Measurements from ENCODE around the gene CA5A.

CA5A gene

DNA sequence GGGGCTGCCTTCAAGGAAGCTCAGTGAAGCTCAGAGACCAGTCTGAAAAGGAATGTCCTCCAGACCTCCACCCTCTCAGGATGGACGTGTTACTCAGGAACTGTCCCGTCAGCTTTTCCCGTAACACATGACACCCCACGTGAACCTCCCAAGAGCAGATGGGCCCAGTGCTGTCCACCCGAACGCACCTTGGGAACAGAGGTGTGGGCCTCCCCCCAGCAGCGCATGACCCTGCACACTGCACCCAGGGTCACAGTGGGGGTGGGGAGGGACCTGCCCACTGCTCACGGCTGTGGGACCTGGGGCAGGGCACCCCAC is 88.9 kb downstream of the CA5A start:
- no peak for DNase-seq

DNA sequence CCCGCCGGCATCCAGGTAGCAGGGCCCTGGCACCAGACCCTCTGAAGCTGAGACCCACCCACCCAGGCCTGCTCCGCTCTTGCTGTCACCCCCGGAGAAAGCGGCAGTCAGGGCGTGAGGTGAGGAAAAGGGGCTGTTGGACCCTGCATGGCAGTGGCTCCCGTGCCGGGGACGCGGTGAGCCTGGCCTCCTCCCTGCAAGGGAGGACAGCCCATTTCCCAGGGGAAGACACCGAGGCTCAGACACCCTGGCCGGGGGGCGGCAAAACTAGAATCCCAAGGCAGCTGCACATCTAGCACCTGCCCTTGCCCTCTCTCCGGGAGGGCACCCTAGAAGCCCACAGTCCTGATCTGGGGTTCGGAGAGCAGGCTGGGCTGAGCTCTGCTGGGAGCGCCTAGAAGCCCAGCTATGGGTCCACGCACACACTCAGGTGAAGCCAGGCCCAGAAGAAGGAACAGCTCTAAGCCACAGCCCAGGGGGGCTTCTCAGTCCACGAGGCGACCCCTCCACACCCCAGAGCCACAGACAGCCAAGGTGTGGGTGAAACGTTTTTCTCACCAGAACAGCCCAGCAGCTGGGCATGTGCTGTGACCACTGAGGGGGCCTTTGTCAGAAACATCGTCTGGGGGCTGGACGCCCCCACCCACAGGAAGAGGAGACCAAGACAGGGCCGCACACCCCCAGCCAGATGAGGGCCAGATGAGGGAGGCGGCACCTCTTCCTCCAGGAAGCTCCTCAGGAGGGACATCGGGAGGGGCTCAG is 89.4 kb downstream of the CA5A start:
- DNase-seq = no peak

DNA sequence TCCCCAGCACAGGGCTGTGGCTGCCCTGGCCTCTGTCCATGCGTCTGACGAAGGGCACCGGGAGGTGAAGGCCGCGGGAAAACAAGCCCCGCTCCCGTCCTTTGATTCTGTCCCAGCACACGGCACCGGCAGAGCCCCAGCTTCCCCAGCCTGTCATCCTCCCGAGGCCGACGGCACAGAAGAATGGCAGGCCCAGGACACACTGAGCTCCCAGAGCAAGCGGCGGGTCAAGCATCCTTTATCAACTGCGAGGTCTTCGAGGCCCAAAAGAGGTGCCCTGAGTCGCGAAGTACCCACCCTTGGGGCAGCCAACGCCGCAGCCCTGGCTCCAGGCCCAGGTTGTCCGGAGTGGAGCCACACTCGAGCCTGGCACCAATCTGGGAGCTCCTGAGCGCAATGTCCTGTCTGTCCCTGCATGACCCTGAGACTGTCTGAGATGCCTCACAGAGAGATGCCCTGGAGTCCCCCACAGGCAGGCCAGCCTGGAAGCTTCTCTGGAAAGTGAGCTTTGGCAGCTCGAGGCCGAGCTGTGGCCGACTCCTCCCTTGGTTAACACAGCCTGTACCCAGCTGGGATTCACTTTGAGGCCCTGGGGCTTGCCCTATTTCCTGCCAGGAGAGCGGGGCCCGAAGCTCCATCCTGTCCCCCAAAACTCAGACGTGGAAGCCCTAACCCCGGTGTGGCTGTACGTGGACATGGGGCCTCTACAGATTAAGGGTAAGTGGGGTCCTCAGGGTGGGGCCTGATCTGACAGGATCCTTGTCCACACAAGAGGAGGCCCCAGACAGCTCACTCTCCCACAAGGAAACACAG is 90.3 kb downstream of the CA5A start:
- DNase-seq = no peak

DNA sequence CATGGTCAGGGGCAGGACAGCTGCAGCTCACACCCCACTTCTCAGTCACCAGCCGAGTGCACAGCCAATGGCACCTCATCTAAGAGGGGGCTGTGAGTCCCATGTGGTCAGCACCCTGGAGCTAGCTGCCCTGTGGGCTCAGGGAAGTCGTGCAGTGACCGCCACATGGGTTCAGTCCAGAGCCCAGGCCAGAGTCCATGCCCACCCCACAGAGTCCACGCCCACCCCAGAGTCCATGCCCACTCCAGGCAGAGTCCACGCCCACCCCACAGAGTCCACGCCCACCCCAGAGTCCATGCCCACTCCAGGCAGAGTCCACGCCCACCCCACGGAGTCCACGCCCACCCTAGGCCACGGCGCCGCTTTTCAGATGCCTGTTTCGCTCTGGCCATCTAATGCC is 91.1 kb downstream of the CA5A start:
- DNase-seq = no peak

DNA sequence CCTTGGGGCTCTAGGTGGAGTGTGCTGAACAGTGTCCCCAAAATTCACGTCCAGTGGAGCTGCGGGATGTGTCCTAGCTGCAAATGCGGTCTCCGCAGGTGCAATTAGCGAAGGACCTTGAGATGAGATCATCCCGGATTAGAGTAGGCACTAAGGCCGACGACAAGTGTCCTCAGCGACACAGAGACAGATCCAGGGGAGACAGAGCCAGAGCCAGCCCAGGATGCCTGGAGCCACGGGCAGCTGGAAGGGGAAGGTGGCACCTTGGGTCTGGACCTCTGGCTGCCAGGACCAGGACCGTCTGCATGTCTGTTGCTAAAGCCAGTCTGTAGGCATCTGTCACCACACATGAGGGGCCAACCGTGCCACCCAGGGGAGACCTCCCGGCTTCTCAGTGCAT is 91.5 kb downstream of the CA5A start:
- no peak for DNase-seq

DNA sequence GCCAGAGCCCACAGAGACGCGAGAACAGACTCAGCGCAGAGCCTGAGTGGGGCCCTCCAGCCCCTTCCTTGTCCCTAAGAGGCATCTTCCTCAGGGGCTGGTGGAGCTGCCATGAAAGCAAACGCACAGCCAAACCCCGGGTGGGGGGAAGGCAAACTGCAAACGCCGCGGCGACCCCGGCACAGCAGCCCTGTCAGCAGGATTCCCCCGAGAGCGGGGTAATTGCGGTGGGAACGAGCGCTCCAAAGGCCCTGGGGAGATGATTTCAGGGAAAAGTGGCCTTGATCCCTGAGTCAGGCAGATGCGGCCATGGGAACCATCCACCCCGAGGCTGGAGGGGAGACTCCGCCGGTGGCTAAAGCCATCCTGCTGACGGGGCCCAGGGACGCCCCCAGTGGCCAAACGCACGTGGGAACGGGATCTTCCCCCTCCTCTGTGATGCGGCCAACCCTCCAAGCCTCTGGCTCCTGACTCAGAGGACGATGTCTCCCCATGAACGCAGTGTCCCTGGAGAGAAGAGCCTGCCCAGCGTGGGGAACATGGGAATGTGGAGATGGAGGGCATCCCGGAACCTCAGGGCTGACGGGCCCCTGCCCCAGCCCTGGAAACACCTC is 92.1 kb downstream of the CA5A start:
- DNase-seq = no peak

DNA sequence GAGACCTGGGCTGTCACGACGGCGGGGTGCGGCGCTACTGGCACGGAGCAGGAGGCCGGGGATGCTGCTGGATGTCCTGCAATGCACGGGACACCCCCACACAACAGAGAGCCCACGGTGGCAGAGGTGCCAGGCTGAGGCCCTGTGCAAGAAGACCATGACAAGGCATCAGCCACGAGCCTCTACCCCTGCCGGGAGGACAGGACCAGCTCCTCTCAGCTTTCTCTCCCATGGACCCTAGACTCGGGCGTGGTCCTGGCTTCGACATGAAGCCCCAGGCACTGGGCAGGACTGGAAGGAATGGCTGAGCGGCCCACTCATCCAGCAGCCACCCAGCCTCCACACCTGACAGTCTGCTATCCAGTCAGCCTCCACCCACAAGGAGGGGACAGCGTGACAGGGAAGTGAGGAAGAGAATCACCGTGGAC is 92.6 kb downstream of the CA5A start:
- DNase-seq = no peak

DNA sequence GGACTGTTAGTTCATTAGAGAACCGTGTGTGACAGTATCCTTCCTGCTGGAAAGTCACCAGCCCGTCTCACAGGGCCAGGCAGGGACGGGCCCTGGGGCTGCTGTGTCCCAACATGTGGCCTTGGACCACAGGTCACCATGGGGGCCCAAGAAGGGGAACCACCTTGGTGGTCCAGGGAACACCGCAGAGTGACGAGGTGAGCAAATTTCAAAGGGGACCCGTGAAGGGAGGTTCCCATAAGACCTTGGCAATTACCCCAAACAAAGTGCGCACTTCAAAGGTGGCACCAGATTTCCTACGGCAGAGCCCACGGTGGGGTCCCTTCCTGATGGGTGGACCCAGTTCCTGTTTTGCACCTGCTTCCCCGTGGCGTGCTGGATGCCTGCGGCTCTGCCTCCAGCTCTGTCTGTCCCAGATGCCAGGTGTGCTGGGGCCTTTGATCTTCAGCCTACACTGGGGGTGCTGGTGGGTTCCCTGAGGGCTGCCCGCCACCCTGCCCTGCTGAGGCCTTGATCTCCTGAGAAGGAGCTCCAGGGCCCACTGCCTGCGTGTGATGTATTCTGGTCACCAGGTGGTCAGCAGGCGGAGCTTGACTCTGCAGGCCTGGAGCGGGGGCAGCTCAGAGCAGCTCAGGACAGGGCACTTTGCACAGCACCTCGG is 94.0 kb downstream of the CA5A start:
- DNase-seq = no peak

DNA sequence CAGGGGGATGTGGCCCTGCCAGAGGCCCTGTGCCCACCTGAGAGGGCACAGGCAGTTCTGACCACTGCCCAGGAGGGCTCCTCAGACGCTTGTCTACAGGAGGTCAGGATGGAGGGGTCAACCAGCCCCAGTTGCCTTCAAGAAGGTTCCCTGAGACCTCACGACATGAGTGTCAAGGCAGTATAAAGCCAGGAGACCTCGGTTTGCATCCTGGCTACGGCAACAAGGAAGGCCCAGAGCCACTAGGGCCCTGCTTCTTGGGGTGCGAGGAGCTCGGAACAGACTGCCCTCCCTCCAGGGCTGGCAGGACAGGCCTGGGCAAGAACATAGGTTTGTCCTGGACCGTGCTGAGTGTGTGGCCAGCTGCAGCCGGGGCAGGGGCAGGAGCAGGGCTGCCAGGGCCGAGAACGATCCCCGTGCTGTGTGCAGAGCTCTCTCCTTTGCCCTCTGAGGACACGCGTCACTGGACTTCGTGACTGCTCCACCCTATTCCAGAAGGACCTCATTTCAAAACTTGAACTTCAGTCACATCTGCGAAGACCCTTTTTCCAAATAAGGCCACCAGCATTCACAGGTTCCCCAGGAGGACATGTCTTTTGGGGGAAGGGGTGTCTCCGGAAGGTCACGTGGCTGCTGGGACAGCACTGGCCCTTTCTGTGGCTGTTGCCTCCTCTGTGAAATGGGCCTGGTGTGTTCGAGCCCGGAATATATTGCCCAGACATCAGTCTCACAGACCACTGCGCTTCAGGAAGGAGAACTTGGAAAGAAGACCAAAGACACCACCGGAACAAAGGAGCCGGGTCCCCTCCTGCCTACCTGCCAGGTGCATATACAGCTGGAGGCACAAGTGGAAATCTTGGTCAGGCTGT is 94.8 kb downstream of the CA5A start:
- no peak for DNase-seq

DNA sequence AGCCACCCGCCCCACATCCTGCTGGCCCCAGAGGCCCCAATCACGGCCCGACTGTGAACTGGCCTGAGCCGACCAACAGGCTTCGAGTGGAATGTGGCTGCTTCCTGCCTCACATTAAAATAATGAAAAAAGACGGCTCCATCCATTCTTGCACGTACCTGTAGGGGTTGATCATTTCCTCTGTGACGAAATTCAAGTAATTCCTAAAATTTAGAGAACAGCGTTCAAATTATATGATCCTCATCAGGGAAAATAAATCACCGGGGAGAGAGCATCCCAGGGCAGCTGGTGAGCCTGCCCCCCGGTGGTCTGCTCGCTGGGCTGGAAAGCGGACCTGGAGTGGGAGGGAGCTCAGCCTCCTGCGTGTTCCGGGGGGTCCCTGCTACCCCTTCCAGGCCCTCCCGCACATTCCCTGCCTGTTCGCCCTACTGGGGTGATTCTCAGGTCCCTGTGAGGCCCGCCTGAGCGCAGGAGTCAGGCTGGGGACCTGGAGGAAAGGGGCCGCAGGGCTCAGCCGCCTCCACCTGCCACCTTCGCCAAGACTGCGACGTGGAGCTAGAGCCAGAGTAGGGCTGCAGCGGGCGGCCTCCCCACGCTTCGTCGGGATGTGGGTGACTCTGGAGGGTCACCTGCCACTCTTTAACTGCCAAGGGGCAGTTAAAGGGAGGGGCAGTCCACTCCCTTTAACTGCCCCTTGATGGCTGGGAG is 95.9 kb downstream of the CA5A start:
- no peak for DNase-seq

DNA sequence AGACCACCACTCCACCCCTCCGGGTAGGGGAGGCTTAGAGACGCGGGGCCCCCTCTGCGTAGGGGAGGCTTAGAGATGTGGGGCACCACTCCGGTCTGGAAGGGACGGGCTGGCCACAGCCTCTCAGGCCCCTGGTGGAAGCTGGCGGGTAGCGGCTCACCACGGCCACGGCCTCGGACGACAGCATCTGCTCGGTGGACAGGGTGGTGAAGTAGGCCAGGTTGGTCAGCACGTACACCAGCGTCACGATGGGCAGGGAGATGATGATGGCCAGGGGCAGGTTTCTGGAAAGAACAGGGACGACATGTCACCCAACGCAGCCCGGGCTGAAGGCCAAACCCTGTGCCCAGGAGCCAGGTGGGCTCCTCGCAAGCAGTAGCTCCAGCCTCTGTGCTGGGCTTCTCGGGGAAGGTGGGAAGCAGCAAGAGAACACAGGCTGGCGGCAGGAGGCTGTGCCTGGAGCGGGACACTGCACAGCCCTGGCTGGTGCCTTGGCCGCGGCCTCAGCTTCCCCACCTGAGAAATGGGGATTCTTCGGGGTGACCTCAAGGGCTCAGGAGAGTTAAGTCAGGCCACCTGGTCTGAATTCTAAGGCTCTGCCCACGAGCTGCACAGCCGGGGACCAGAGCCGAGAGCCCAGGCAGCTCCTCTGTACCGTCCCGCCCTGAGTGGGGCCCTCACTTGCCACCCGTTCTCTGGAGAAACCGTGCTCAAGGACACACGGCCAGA is 96.6 kb downstream of the CA5A start:
- no peak for DNase-seq

DNA sequence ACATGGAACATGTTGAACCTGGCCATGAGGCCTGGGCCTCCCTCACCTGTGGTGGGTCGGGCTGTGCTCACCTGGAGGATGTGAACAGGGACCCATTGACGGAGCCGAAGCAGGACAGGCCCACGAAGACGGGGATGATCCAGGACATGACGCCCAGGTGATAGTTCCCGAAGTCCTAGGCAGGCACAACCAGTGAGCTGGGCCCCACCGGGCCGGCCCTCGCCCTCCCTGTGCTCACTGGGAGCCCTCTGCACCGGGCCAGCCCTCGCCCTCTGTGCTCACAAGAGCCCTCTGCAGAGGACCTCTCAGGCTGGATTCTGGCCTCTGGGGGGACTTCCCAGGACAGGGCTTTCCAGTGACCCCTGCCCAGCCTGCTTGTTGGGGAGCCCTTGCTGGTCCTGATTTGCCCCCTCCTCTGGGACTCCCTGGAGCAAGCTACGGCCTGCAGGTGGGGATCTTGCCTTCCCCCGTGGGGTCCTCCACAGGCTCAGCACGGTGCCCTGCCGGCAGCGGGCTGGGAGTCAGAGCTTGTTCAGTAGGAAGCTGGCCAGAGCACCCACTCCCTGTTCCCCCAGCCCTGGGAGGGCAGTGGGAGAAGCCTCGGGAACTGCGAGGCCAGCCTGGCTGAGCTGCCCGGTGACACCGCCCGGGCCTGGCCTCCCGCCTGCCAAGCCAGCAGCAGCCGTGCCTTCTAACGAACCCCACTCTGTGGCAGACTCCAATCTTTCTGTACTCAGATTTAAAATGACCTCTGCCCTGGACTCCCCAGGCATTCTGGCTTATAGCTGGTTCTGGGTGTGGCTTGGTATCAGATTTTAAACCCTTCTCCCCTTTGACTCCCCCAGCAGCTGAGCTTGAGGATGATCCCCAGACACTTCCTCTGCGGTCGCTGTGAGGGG is 97.4 kb downstream of the CA5A start:
- DNase-seq = no peak
